GM23338 (cell line): ENCODE measurements around the gene PLSCR4. TPM values are rescaled to one million over a fixed set of nuclear protein-coding genes. Genes with fewer than 3 reads are reported as not detected.
"Not testable (repeated sequence)": the region's sequence is repeated elsewhere in the genome, so short reads cannot be mapped to it uniquely, and the experiment has no call there.

Experiments used
- ATAC-seq: fragments of 200-7000 bp; cut with Tn5 transposase; 3 replicates; pipeline ENCODE4 v1.9.1; 2020
- DNase-seq: peaks from one replicate; pipeline ENCODE4 v3.0.0-alpha.2; 2015; ENCODE audit warnings: low spot score
- H2AFZ ChIP-seq: fragments of 200-600 bp; sonication (generic); 2 replicates; pipeline ENCODE4 v1.8.0; 2016; ENCODE audit warnings: antibody characterized with exemption, mild to moderate bottlenecking, moderate library complexity
- H3F3A ChIP-seq: fragments of 200-600 bp; sonication (generic); replicated peaks from 2 replicates; pipeline ENCODE4 v1.8.0; 2017; ENCODE audit warnings: antibody characterized with exemption, mixed run types, low read depth
- H3K27ac ChIP-seq: fragments of 200-600 bp; sonication (generic); 2 replicates; pipeline ENCODE4 v1.6.1; 2016; ENCODE audit warnings: low read depth
- H3K27me3 ChIP-seq: fragments of 200-600 bp; sonication (generic); 2 replicates; pipeline ENCODE4 v1.8.0; 2016; ENCODE audit warnings: mild to moderate bottlenecking, mixed run types, moderate library complexity; ENCODE audit not compliant: insufficient read depth
- H3K36me3 ChIP-seq: fragments of 200-600 bp; sonication (generic); 2 replicates; pipeline ENCODE4 v1.8.0; 2016; ENCODE audit warnings: mild to moderate bottlenecking; ENCODE audit not compliant: insufficient read depth
- H3K4me1 ChIP-seq: fragments of 200-600 bp; sonication (generic); 2 replicates; pipeline ENCODE4 v1.8.0; 2016; ENCODE audit warnings: mild to moderate bottlenecking, moderate library complexity; ENCODE audit not compliant: insufficient read depth
- H3K4me2 ChIP-seq: fragments of 200-600 bp; sonication (generic); 2 replicates; pipeline ENCODE4 v1.7.1; 2017; ENCODE audit warnings: mixed run types
- H3K4me3 ChIP-seq: fragments of 200-600 bp; sonication (generic); 2 replicates; pipeline ENCODE4 v1.6.1; 2016; ENCODE audit warnings: mixed run types
- H3K79me2 ChIP-seq: fragments of 200-600 bp; sonication (generic); replicated peaks from 2 replicates; pipeline ENCODE4 v1.8.0; 2017; ENCODE audit warnings: mild to moderate bottlenecking; ENCODE audit not compliant: insufficient read depth
- H3K9me2 ChIP-seq: fragments of 200-600 bp; sonication (generic); 2 replicates; pipeline ENCODE4 v1.8.0; 2017; ENCODE audit not compliant: insufficient read depth
- H4K20me1 ChIP-seq: fragments of 200-600 bp; sonication (generic); replicated peaks from 2 replicates; pipeline ENCODE4 v1.8.0; 2017; ENCODE audit warnings: mild to moderate bottlenecking; ENCODE audit not compliant: insufficient read depth
- H3K27ac Mint-ChIP-seq: 2 replicates; pipeline ENCODE4 v1.8.0; 2020; ENCODE audit warnings: inconsistent platforms, mild to moderate bottlenecking, moderate library complexity, mixed read lengths
- H3K27me3 Mint-ChIP-seq: 3 replicates; pipeline ENCODE4 v1.8.0; 2022; ENCODE audit warnings: low read depth, mild to moderate bottlenecking, moderate library complexity, mixed read lengths, inconsistent platforms; ENCODE audit not compliant: insufficient read depth, poor library complexity
- H3K36me3 Mint-ChIP-seq: 3 replicates; pipeline ENCODE4 v1.8.0; 2021; ENCODE audit warnings: low read depth, mild to moderate bottlenecking, inconsistent platforms, moderate library complexity, mixed read lengths
- H3K4me1 Mint-ChIP-seq: 3 replicates; pipeline ENCODE4 v1.8.0; 2020; ENCODE audit warnings: mild to moderate bottlenecking, inconsistent platforms, mixed read lengths
- H3K4me3 Mint-ChIP-seq: 3 replicates; pipeline ENCODE4 v1.8.0; 2021; ENCODE audit warnings: moderate library complexity, mild to moderate bottlenecking, inconsistent platforms, mixed read lengths
- H3K9me3 Mint-ChIP-seq: 3 replicates; pipeline ENCODE4 v1.8.0; 2020; ENCODE audit warnings: moderate library complexity, mild to moderate bottlenecking, inconsistent platforms, mixed read lengths
- CREB1 ChIP-seq: fragments of 250-450 bp; sonication (Bioruptor Pico); IDR thresholded peaks from 2 replicates; pipeline ENCODE4 v1.5.0; 2020; ENCODE audit warnings: low read depth, mild to moderate bottlenecking, moderate library complexity
- NANOG ChIP-seq: IDR thresholded peaks from 2 replicates; pipeline ENCODE4 v1.6.1; 2016; ENCODE audit warnings: antibody characterized with exemption, borderline replicate concordance
- POLR2AphosphoS5 ChIP-seq: IDR thresholded peaks from 2 replicates; pipeline ENCODE4 v1.6.1; 2016; ENCODE audit warnings: antibody characterized with exemption, low read depth
- STAT1 ChIP-seq: IDR thresholded peaks from one replicate; pipeline ENCODE4 v1.6.1; 2016; ENCODE audit warnings: antibody characterized with exemption; ENCODE audit not compliant: unreplicated experiment
- ZNF114 ChIP-seq: fragments of 250-450 bp; sonication (Bioruptor Pico); IDR thresholded peaks from 2 replicates; pipeline ENCODE4 v1.5.0; 2020; ENCODE audit warnings: mild to moderate bottlenecking, moderate library complexity
- ZNF331 ChIP-seq: fragments of 250-450 bp; sonication (Bioruptor Pico); IDR thresholded peaks from 2 replicates; pipeline ENCODE4 v1.5.0; 2020; ENCODE audit warnings: low read depth, mild to moderate bottlenecking, moderate library complexity
- polyA plus RNA-seq: library from polyadenylated mRNA; unstranded; fragments of >200 nt; fragmentation: Nextera tagmentation; extraction: Ambion mirVana; gene quantifications from 2 replicates; pipeline ENCODE4 v1.2.1, GENCODE V29; 2016
- total RNA-seq: library from RNA; depleted of rRNA; stranded (reverse); fragments of >200 nt; shearing (Covaris generic); gene quantifications from 2 replicates; pipeline ENCODE4 v1.2.3, GENCODE V29; 2014
- TF ChIP-seq, protein P1 (sequence below): fragments of 250-450 bp; sonication (Bioruptor Pico); IDR thresholded peaks from 2 replicates; pipeline ENCODE4 v1.5.0; 2020; ENCODE audit warnings: mild to moderate bottlenecking, moderate library complexity
- TF ChIP-seq, protein P2 (sequence below), 2 experiments: fragments of 200-600 bp in 1 of 2; sonication (generic) in 1 of 2; conservative IDR thresholded peaks; 2 replicates each; pipeline versions ENCODE4 v1.5.1 to v1.6.1; 2016 to 2017; ENCODE audit warnings: antibody characterized with exemption in 2 of 2, low read depth in 2 of 2, mild to moderate bottlenecking in 2 of 2, moderate library complexity in 1 of 2
- TF ChIP-seq, protein P3 (sequence below): IDR thresholded peaks from one replicate; pipeline ENCODE4 v1.6.1; 2018; ENCODE audit warnings: antibody characterized with exemption; ENCODE audit not compliant: unreplicated experiment

Gene PLSCR4
- total and polyA plus RNA-seq, 2 experiments from 2014 or later = 1.4 to 5.2 TPM

DNA sequence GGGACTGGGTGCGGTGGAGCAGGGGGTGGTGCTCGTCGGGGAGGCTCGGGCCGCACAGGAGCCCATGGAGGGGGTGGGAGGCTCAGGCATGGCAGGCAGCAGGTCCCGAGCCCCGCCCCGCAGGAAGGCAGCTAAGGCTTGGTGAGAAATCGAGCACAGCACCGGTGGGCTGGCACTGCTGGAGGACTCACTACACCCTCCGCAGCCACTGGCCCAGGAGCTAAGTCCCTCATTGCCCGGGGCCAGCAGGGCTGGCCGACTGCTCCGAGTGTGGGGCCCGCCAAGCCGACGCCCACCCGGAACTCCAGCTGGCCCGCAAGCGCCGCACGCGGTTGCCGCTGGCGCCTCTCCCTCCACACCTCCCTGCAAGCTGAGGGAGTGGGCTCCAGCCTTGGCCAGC is 25.4 kb downstream of the PLSCR4 start:
- H3K4me2 ChIP-seq, H3K4me3 ChIP-seq, H3K4me3 Mint-ChIP-seq, H3K79me2 ChIP-seq, H4K20me1 ChIP-seq, ATAC-seq, H3K9me2 ChIP-seq, H3K27ac ChIP-seq, H3K27me3 ChIP-seq, DNase-seq, H3K36me3 ChIP-seq, H2AFZ ChIP-seq, H3K27ac Mint-ChIP-seq, H3K36me3 Mint-ChIP-seq, H3K27me3 Mint-ChIP-seq, H3F3A ChIP-seq, H3K9me3 Mint-ChIP-seq, H3K4me1 ChIP-seq: not testable (repeated sequence)
- H3K4me1 Mint-ChIP-seq = peaks cover 16% of the 10 kb centered on the region

DNA sequence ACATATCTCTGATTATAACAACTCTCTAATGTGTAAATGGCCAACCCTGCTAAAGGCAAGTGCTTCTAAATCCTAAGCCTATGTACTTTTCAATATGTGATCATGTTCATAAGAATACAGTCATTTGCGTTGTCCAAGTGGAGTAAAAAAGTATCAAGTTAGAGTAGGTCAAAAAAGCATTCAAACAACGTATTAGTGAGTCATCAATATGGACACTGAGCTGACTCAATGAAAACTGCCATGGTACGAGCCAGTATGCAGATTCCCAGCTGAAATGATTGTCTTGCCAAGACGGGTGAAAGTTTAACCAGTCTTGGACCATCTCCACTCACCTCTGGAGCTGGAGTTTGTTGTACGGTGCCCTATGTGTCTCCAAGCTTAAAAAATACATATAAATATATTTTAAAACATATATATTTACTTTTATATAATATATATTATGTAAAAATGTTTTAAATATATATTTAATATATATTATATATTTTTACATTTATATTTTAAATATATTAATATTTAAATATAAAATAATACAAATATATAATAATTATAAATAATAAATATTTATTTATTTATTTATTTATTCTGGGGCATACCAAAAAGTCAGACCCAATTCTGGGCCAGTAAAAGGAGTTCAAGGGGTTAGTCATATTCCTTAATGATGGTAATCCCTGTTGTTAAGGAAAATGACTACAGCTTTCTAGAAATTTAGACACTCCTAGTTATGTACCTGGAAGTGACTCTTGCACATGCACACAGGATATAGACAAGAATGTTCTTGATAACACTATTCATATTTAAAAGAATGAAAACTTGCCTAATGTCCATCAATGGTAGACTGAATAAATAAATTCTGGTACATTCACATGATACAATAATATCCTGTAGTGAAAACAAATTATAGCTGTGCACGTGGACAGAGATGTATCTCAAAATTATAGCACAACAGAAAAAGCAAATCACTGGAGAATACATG is 27.2 kb downstream of the PLSCR4 start:
- H4K20me1 ChIP-seq = no peaks in the 10 kb centered on the region
- H3K9me2 ChIP-seq = no peaks in the 10 kb centered on the region
- no peak overlapping the region for H3K4me2 ChIP-seq
- H3F3A ChIP-seq = no peaks in the 10 kb centered on the region
- no peak overlapping the region for H3K4me3 ChIP-seq
- Mint-ChIP-seq H3K27ac (no peak overlapping the region), H3K9me3 (no peaks in the 10 kb centered on the region), H3K4me3 (no peak overlapping the region), H3K27me3 (no peaks in the 10 kb centered on the region), H3K36me3 (no peaks in the 10 kb centered on the region), H3K4me1 (peaks cover 16% of the 10 kb centered on the region)
- no peaks in the 10 kb centered on the region for H3K79me2 ChIP-seq
- no peaks in the 10 kb centered on the region for H3K4me1 ChIP-seq
- no peak overlapping the region for H2AFZ ChIP-seq
- H3K27me3 ChIP-seq = no peaks in the 10 kb centered on the region
- no peaks in the 10 kb centered on the region for H3K36me3 ChIP-seq
- no peak overlapping the region for H3K27ac ChIP-seq
- ATAC-seq (no peak), DNase-seq (no peak)
- TF ChIP-seq POLR2AphosphoS5 = no peak
- TF ChIP-seq ZNF114 (CRISPR knock-in tag) = no peak
- no peak for TF ChIP-seq ZNF331 (CRISPR knock-in tag)
- TF ChIP-seq, protein P1, sequence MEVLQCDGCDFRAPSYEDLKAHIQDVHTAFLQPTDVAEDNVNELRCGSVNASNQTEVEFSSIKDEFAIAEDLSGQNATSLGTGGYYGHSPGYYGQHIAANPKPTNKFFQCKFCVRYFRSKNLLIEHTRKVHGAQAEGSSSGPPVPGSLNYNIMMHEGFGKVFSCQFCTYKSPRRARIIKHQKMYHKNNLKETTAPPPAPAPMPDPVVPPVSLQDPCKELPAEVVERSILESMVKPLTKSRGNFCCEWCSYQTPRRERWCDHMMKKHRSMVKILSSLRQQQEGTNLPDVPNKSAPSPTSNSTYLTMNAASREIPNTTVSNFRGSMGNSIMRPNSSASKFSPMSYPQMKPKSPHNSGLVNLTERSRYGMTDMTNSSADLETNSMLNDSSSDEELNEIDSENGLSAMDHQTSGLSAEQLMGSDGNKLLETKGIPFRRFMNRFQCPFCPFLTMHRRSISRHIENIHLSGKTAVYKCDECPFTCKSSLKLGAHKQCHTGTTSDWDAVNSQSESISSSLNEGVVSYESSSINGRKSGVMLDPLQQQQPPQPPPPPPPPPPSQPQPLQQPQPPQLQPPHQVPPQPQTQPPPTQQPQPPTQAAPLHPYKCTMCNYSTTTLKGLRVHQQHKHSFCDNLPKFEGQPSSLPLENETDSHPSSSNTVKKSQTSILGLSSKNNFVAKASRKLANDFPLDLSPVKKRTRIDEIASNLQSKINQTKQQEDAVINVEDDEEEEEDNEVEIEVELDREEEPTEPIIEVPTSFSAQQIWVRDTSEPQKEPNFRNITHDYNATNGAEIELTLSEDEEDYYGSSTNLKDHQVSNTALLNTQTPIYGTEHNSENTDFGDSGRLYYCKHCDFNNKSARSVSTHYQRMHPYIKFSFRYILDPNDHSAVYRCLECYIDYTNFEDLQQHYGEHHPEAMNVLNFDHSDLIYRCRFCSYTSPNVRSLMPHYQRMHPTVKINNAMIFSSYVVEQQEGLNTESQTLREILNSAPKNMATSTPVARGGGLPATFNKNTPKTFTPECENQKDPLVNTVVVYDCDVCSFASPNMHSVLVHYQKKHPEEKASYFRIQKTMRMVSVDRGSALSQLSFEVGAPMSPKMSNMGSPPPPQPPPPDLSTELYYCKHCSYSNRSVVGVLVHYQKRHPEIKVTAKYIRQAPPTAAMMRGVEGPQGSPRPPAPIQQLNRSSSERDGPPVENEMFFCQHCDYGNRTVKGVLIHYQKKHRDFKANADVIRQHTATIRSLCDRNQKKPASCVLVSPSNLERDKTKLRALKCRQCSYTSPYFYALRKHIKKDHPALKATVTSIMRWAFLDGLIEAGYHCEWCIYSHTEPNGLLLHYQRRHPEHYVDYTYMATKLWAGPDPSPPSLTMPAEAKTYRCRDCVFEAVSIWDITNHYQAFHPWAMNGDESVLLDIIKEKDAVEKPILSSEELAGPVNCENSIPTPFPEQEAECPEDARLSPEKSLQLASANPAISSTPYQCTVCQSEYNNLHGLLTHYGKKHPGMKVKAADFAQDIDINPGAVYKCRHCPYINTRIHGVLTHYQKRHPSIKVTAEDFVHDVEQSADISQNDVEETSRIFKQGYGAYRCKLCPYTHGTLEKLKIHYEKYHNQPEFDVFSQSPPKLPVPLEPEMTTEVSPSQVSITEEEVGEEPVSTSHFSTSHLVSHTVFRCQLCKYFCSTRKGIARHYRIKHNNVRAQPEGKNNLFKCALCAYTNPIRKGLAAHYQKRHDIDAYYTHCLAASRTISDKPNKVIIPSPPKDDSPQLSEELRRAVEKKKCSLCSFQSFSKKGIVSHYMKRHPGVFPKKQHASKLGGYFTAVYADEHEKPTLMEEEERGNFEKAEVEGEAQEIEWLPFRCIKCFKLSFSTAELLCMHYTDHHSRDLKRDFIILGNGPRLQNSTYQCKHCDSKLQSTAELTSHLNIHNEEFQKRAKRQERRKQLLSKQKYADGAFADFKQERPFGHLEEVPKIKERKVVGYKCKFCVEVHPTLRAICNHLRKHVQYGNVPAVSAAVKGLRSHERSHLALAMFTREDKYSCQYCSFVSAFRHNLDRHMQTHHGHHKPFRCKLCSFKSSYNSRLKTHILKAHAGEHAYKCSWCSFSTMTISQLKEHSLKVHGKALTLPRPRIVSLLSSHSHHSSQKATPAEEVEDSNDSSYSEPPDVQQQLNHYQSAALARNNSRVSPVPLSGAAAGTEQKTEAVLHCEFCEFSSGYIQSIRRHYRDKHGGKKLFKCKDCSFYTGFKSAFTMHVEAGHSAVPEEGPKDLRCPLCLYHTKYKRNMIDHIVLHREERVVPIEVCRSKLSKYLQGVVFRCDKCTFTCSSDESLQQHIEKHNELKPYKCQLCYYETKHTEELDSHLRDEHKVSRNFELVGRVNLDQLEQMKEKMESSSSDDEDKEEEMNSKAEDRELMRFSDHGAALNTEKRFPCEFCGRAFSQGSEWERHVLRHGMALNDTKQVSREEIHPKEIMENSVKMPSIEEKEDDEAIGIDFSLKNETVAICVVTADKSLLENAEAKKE = no peak
- no peak for TF ChIP-seq NANOG
- TF ChIP-seq, protein P2, sequence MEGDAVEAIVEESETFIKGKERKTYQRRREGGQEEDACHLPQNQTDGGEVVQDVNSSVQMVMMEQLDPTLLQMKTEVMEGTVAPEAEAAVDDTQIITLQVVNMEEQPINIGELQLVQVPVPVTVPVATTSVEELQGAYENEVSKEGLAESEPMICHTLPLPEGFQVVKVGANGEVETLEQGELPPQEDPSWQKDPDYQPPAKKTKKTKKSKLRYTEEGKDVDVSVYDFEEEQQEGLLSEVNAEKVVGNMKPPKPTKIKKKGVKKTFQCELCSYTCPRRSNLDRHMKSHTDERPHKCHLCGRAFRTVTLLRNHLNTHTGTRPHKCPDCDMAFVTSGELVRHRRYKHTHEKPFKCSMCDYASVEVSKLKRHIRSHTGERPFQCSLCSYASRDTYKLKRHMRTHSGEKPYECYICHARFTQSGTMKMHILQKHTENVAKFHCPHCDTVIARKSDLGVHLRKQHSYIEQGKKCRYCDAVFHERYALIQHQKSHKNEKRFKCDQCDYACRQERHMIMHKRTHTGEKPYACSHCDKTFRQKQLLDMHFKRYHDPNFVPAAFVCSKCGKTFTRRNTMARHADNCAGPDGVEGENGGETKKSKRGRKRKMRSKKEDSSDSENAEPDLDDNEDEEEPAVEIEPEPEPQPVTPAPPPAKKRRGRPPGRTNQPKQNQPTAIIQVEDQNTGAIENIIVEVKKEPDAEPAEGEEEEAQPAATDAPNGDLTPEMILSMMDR (conservative IDR thresholded peaks at IDR 0.05; ENCODE audit: low read depth in 2 of 2) = no peak
- TF ChIP-seq, protein P3, sequence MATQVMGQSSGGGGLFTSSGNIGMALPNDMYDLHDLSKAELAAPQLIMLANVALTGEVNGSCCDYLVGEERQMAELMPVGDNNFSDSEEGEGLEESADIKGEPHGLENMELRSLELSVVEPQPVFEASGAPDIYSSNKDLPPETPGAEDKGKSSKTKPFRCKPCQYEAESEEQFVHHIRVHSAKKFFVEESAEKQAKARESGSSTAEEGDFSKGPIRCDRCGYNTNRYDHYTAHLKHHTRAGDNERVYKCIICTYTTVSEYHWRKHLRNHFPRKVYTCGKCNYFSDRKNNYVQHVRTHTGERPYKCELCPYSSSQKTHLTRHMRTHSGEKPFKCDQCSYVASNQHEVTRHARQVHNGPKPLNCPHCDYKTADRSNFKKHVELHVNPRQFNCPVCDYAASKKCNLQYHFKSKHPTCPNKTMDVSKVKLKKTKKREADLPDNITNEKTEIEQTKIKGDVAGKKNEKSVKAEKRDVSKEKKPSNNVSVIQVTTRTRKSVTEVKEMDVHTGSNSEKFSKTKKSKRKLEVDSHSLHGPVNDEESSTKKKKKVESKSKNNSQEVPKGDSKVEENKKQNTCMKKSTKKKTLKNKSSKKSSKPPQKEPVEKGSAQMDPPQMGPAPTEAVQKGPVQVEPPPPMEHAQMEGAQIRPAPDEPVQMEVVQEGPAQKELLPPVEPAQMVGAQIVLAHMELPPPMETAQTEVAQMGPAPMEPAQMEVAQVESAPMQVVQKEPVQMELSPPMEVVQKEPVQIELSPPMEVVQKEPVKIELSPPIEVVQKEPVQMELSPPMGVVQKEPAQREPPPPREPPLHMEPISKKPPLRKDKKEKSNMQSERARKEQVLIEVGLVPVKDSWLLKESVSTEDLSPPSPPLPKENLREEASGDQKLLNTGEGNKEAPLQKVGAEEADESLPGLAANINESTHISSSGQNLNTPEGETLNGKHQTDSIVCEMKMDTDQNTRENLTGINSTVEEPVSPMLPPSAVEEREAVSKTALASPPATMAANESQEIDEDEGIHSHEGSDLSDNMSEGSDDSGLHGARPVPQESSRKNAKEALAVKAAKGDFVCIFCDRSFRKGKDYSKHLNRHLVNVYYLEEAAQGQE = no peak
- TF ChIP-seq STAT1 = no peak
- no peak for TF ChIP-seq CREB1 (CRISPR knock-in tag)
